ENCODE results near the gene CFAP157. TPM values are rescaled to one million over a fixed set of nuclear protein-coding genes. Genes with fewer than 3 reads are reported as not detected.
A peak's percentile ranks its signal among the peaks of the same experiment; 100 is the strongest.

CFAP157 gene
- polyA plus RNA-seq, 4 donors: 1.4 to 8.0 (median 3.9) TPM

GRCh38 chr9:127692071-127692470 lies 14.7 kb upstream of the CFAP157 start:
- DNase-seq (ENCODE audit: low read depth in 4 of 4, low spot score in 3 of 4): no peak

DNA sequence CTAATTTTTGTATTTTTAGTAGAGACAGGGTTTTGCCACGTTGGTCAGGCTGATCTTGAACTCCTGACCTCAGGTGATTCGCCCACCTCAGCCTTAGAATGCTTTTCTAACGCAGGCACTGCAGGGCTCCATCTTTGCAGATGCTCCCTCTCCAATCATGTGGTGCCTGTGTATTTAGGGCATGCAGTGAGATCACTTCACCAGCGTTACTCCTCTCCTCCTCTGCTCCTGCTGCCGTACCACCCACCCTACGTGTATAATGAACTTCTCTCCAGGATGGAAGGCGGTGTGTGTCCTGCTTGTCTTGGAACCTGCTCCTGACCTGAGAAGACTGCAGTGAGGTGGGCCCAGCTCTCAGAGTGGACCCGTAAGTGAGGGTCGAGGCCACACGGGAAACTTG lies 13.6 kb upstream of the CFAP157 start:
- no peak for DNase-seq (ENCODE audit: low read depth in 4 of 4, low spot score in 3 of 4)

GRCh38 chr9:127693697-127694096 lies 13.1 kb upstream of the CFAP157 start:
- DNase-seq (ENCODE audit: low read depth in 4 of 4, low spot score in 3 of 4): no peak

- DNase-seq (ENCODE audit: low read depth in 4 of 4, low spot score in 3 of 4): no peak
These were observed 11.7 kb upstream of the CFAP157 start for GRCh38 chr9:127694890-127695720.

DNA sequence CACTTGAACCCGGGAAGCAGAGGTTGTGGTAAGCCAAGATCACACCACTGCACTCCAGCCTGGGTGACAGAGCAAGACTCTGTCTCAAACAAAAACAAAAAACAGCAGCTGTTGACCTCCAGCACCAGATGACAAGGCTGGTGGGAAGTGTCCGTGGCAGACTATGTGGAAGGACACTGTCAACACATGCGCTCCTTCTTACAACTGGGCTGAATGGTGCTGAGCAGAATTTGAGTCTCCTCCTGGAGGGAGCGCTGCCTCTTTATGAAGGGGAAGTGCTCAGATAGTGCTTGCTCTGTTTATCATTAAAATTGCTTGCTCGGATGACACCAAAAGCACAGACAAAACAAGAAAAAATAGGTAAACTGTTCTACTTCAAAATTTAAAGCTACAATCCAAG lies 9.2 kb upstream of the CFAP157 start:
- DNase-seq (ENCODE audit: low read depth in 4 of 4, low spot score in 3 of 4): no peak

DNA sequence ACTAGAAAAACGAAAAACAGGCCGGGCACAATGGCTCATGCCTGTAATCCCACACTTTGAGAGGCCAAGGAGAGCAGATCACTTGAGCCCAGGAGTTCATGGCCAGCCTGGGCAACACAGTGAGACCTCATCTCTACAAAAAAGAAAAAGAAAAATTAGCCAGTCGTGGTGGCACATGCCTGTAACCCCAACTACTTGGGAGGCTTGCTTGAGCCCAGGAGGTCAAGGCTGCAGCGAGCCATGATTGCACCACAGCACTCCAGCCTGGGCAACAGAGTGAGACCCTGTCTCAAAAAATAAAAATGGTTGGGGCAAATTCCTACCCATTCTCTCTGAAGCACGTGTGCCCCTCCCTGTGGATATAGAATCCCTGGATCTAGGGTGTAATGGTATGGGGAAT lies 8.4 kb upstream of the CFAP157 start:
- no peak for DNase-seq (ENCODE audit: low read depth in 4 of 4, low spot score in 3 of 4)

GRCh38 chr9:127698985-127699670 lies 7.7 kb upstream of the CFAP157 start:
- DNase-seq (ENCODE audit: low read depth in 4 of 4, low spot score in 3 of 4): peak; percentile 84 to 91 (median 90)

DNA sequence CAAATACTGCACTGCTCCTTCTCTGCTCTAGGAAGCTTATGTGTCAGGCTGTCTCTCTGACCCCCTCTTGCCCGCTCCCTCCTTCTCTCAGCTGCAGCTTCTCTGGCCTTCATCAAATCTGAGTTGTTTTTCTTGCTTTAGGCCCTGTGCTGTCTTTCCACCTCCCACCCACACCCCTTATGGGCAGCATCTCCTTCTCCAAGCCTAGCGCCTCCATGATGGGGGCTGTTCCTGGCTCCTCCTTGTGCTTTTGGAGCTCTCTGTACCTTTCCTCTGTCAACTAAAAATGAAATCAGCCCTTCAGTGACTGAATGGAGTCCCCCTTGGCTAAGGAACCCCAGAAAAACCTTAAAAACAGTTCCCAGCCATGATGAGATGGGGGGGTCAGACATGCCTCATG lies 6.6 kb upstream of the CFAP157 start:
- DNase-seq (ENCODE audit: low read depth in 4 of 4, low spot score in 3 of 4): no peak

DNA sequence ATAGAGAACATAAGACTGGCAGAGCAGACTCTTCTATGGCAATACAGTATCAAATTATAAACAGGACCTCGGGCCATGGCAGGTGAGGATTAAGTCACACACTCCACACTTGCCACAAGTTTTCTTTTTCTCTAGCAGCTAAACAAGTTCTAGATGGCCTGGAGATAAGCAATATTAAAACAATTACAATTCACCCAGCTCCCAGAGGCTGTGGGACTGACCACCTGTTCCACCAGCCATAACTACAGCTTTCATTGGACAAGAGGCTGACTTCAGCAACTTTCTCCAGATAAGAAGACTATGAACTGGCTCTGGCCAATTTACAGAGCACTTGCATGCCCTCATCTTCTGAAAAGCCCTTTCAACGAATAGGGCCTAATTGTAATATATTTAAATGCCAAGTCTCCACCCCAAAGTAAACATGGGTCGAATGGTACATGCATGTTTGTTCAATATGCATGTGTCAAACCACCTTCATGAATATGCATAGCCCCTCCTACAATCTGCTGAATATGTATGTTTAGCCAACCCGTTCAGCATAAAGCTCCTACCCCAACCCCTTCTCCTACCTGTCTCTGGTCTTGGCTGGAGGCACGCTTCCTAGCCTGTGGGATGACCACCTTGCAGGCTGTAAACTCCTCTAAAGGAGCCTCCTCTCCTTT lies 6.1 kb upstream of the CFAP157 start:
- DNase-seq (ENCODE audit: low read depth in 4 of 4, low spot score in 3 of 4): no peak

- DNase-seq (ENCODE audit: low read depth in 4 of 4, low spot score in 3 of 4): no peak
These were observed 3.4 kb upstream of the CFAP157 start for GRCh38 chr9:127703289-127703946.

GRCh38 chr9:127705577-127706379 lies 1.0 kb upstream of the CFAP157 start:
- DNase-seq (ENCODE audit: low read depth in 4 of 4, low spot score in 3 of 4): no peak

DNA sequence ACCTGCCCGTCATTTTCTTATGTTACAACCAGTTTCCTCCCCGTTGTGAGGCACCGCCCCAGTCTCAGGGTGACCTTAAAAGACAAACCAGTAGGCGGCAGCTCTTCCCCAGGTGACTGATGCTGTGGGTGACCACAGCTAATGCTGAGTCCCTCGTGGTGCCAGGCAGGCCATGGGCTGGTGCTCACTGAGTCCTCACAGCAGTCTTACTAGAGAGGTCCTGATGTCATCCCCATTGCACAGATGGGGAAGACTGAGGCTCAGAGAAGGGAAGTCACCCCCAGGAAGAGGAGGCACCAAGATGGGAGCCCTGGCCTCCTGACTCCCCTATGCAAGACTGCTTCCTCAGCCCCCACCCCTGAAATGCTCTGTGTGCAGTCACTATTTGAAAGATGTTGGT lies 978 bp downstream of the CFAP157 start:
- no peak for DNase-seq (ENCODE audit: low read depth in 4 of 4, low spot score in 3 of 4)

DNA sequence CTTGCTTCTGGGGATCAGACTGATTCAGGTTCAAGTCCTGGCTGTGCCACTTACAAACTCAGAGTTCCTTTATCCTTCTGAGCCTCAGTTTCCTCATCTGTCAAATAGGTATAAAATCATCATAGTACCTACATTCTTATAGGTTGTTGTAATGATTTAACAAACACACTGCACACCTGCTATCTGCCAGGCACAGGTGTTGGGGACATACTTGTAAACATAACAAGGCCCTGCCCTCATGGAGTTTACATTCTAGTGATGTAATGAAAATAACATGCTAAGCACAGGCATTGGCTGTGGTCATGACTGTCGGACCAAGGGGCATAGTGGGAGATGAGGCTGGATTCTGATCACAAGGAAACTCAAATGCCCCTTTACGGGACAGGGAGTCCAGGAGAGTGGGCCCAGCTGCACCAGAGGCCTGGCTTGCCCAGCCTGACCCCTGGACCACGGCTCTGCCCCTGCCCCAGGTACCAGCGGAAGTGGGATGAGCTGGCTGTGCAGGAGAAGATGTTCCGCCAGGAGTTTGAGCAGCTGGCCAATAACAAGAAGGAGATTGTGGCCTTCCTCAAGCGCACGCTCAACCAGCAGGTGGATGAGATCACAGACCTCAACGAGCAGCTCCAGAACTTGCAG lies 2.3 kb downstream of the CFAP157 start:
- DNase-seq (ENCODE audit: low read depth in 4 of 4, low spot score in 3 of 4): no peak

DNA sequence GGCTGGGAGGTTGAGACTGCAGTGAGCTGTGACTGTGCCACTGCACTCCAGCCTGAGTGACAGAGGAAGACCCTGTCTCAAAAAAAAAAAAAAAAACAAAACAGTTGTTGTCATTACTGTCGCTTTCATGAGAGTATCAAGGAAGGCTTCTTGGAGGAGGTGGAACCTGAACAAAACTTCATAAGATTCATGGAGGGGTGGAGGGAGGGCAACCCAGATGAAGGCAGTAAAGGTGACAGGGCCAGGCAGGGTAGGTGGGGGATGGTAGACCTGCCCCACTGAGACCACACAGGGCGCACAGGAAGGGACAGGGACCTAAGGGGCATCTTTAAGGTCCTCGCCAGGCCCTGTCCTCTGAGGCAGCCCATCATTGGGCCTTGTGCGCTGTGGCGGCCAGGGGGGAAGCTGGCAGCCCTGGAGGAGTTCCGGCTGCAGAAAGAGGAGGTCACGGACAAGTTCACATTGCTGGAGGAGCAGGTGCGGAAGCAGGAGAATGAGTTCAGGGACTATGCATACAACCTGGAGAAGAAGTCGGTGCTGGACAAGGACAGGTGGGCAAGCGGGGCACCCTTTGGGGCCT lies 3.5 kb downstream of the CFAP157 start:
- DNase-seq (ENCODE audit: low read depth in 4 of 4, low spot score in 3 of 4): no peak

GRCh38 chr9:127711226-127711701 lies 4.5 kb downstream of the CFAP157 start:
- no peak for DNase-seq (ENCODE audit: low read depth in 4 of 4, low spot score in 3 of 4)

GRCh38 chr9:127711831-127712274 lies 5.1 kb downstream of the CFAP157 start:
- no peak for DNase-seq (ENCODE audit: low read depth in 4 of 4, low spot score in 3 of 4)

DNA sequence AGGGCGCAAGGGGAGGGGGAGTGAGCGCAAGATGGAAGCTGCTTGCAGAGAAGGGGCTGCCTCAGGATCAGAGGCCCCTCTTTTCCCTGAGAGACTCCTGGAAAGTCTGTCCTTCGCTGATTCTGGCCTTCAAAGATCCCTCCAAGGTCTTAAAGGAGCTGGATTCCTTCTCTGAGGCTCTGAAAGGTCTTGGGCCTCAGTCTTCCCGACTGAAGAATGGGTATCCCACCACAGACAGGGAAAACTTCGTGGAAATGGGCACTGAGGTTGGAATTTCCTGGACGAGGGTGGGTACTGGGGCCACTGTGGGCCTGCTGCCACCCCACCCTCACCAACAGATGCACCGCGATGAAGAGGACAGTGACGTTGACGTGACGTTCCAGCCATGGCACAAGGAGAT lies 5.6 kb downstream of the CFAP157 start:
- DNase-seq (ENCODE audit: low read depth in 4 of 4, low spot score in 3 of 4): no peak

GRCh38 chr9:127712867-127713266 lies 6.1 kb downstream of the CFAP157 start:
- no peak for DNase-seq (ENCODE audit: low read depth in 4 of 4, low spot score in 3 of 4)
